Colonic mucosa (tissue), 4 donors: Measurements from ENCODE around the gene KCNK3. TPM values are rescaled to one million over a fixed set of nuclear protein-coding genes. Genes with fewer than 3 reads are reported as not detected.
A peak's percentile ranks its signal among the peaks of the same experiment; 100 is the strongest.

Source experiments
- DNase-seq: peaks from one replicate; pipeline ENCODE4 v3.0.0-alpha.2; 2020
- H3K27ac ChIP-seq: fragments of 200-600 bp; one replicate; pipeline ENCODE4 v1.8.0; 2021
- H3K27me3 ChIP-seq: fragments of 200-600 bp; one replicate; pipeline ENCODE4 v1.8.0; 2021
- H3K36me3 ChIP-seq: fragments of 200-600 bp; one replicate; pipeline ENCODE4 v1.8.0; 2021
- H3K4me1 ChIP-seq: fragments of 200-600 bp; one replicate; pipeline ENCODE4 v1.8.0; 2021; ENCODE audit warnings: mild to moderate bottlenecking
- H3K4me3 ChIP-seq: fragments of 200-600 bp; one replicate; pipeline ENCODE4 v1.8.0; 2021
- H3K9ac ChIP-seq, 2 donors: one replicate each; pipeline ENCODE4 v1.7.0; 2013; ENCODE audit warnings: control low read depth in 2 of 2, low read depth in 2 of 2, low read length in 2 of 2
- H3K9me3 ChIP-seq: fragments of 200-600 bp; one replicate; pipeline ENCODE4 v1.8.0; 2021
- intact Hi-C: fragments of 100-400 bp; cut with DNase I; formaldehyde crosslinking; loops from one replicate; pipeline ENCODE4 v1.14.1; 2022
- total RNA-seq, 2 donors: library from RNA; stranded (reverse); fragmentation: NEBNext Ultra II Directional in 1 of 2; extraction: Animal tissue kit (Norgen Biotek cat#: 25700) in 1 of 2; gene quantifications; one replicate each; pipeline ENCODE4 v1.2.1, GENCODE V29; 2021
- TF ChIP-seq, protein P1 (sequence below): fragments of 200-600 bp; IDR thresholded peaks from one replicate; pipeline ENCODE4 v1.8.0; 2022; ENCODE audit warnings: antibody characterized with exemption, mild to moderate bottlenecking
- donor health status: healthy.
- donor health status: DM: no; HTN: no; CAD: no.
- donor health status: DM: no; HTN: no; CAD: no.

Gene KCNK3
- total RNA-seq, 2 donors from 2014 or later: 1.2 to 1.5 TPM

DNA sequence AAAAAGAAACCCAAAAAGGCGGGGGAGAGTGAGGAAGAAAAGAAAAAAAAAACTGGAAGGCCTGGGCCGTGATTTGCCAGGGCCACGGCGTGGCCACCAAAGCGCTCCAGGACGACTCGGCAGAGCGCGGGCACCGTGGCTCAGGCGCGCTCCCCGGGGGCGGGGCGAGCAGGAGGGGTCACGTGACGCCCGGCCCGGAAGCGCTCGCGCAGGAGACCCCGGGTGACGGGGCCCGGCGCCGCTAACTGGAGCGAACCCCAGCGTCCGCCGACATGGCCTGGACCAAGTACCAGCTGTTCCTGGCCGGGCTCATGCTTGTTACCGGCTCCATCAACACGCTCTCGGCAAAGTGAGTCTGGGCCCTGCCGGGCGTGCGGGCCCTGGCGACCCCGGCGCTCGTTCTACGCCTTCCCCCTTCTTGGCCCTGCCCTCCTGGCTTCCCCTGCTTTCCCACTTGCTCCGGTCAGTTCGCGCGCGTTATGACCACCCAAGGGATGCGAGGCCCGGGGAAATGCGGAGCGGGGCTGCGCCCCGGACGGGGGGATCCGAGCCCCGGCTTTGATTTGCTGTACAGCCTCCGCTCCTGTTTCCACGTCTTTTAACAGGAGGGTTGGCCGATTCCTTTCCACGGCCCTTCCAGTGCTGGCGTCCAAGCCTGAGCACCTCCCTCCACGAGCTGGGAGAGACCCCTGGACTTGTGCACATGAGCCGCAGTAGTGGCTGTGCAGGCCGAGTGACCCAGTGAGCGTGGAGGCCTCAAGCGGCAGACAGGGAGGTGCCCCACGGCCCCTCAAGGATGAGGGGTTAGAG lies 71.8 kb downstream of the KCNK3 start, which contains the start of gene SLC35F6:
TSS of gene SLC35F6 (plus strand) at position 207 of the 810 bp plus-strand sequence. CDS start at position 273, 66 bp downstream.
- H3K4me1 ChIP-seq: peaks cover 8% of the 10 kb centered on the region
- peak within 1 kb of the TSS; percentile 94 to 99 for H3K9ac ChIP-seq
- intact Hi-C loops: no loop called here
- TF ChIP-seq, protein P1, sequence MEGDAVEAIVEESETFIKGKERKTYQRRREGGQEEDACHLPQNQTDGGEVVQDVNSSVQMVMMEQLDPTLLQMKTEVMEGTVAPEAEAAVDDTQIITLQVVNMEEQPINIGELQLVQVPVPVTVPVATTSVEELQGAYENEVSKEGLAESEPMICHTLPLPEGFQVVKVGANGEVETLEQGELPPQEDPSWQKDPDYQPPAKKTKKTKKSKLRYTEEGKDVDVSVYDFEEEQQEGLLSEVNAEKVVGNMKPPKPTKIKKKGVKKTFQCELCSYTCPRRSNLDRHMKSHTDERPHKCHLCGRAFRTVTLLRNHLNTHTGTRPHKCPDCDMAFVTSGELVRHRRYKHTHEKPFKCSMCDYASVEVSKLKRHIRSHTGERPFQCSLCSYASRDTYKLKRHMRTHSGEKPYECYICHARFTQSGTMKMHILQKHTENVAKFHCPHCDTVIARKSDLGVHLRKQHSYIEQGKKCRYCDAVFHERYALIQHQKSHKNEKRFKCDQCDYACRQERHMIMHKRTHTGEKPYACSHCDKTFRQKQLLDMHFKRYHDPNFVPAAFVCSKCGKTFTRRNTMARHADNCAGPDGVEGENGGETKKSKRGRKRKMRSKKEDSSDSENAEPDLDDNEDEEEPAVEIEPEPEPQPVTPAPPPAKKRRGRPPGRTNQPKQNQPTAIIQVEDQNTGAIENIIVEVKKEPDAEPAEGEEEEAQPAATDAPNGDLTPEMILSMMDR: no peak
- peak; percentile 84 for DNase-seq
- peak within 1 kb of the TSS; percentile 94 for H3K4me3 ChIP-seq
- H3K27me3 ChIP-seq: no peaks in the 10 kb centered on the region
- H3K36me3 ChIP-seq: no peaks in the 10 kb centered on the region
- no peaks in the 10 kb centered on the region for H3K9me3 ChIP-seq
- peak within 1 kb of the TSS; percentile 74 for H3K27ac ChIP-seq

DNA sequence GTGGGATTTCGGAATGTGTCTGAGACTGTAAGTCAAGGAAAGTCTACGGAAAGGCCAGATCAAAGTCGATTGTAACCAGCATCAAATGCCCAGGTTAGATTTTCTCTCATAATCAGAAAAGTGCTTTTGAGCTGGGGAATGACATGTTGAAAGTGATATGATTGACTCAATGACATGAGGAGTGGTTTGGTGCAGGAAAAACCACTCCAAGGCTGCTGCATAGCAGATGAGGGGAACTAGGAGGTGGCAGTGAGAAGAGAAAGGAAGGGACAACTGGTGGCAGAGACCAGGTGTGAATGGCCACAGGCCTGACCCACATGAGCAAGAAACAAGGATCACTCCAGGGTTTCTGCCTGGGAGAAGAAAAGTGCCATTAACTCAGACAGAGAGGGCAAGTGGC lies 72.4 kb downstream of the KCNK3 start:
- H3K9ac ChIP-seq: peak overlapping the region; percentile 94 to 99
- H3K36me3 ChIP-seq: no peaks in the 10 kb centered on the region
- peak overlapping the region; percentile 94 for H3K4me3 ChIP-seq
- peaks cover 8% of the 10 kb centered on the region for H3K4me1 ChIP-seq
- TF ChIP-seq, protein P1: no peak
- no peak for DNase-seq
- H3K27ac ChIP-seq: peak overlapping the region; percentile 74
- H3K9me3 ChIP-seq: no peaks in the 10 kb centered on the region
- H3K27me3 ChIP-seq: no peaks in the 10 kb centered on the region
- intact Hi-C loops: no loop called here

DNA sequence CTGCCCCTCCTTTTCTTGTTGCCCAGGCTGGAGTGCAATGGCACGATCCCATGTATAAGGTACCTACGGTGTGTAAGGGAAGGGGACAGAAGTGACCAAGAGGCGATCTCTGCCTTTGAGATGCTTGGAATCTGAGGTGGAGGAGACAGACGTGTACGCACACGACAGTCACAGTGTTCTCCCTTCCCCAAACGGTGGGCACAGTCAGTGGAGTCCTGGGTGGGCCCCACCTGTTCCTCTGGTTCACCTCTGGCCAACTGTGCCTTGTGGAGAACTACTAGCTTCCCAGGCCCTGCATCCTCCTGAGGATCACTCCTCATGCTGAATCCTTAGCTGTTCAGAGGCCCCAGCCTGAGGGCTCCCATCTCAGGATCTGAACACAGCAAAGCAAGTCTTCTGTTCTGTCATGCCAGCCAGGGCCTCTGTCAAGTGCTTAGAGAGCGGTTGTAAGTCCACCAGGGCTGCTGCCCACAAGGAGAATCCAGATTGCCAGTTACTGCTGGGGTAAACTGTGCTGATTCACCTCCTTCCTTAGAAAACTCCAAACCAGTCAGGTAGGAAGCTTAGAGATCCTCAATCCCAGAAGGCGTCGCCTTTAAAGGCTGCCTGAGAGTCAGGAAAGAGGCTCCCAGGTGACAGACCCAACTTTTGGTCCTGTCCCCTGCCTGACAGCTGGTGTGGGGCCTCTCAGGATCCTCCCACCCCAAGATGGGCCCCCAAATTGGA lies 73.1 kb downstream of the KCNK3 start:
- Histone ChIP-seq H3K4me3 (peak overlapping the region; percentile 94), H3K4me1 (peaks cover 8% of the 10 kb centered on the region), H3K9ac (peak overlapping the region in 1 of 2 donors; percentile 94), H3K27ac (no peak overlapping the region), H3K27me3 (no peaks in the 10 kb centered on the region), H3K36me3 (no peaks in the 10 kb centered on the region), H3K9me3 (no peaks in the 10 kb centered on the region)
- DNase-seq: no peak
- TF ChIP-seq, protein P1: no peak
- intact Hi-C loops: no loop called here

DNA sequence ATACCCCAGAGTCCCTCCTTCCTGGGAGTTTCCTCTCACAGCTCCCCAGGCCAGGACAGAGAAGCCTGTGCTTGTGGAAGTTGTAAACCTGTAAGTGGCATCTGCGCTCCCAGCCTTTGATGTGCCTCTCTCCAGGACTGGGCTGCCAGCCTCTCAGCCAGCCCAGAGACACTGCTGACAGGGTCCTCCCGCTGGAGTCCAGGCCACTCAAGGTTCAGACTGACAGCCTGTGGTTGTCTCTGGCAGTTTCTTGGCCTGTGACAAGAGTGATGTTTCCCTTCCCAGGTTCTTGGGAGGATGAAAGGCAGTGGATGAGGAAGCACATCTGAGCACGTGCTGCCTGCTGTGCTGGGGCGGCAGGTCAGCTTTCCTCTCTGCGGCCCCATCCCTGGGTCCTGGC lies 74.6 kb downstream of the KCNK3 start:
- Histone ChIP-seq H3K4me3 (no peak overlapping the region), H3K27me3 (no peaks in the 10 kb centered on the region), H3K9me3 (no peaks in the 10 kb centered on the region), H3K36me3 (no peaks in the 10 kb centered on the region), H3K4me1 (peaks cover 22% of the 10 kb centered on the region), H3K27ac (no peak overlapping the region), H3K9ac (no peak overlapping the region)
- DNase-seq: no peak
- intact Hi-C loops: no loop called here
- TF ChIP-seq, protein P1: no peak

DNA sequence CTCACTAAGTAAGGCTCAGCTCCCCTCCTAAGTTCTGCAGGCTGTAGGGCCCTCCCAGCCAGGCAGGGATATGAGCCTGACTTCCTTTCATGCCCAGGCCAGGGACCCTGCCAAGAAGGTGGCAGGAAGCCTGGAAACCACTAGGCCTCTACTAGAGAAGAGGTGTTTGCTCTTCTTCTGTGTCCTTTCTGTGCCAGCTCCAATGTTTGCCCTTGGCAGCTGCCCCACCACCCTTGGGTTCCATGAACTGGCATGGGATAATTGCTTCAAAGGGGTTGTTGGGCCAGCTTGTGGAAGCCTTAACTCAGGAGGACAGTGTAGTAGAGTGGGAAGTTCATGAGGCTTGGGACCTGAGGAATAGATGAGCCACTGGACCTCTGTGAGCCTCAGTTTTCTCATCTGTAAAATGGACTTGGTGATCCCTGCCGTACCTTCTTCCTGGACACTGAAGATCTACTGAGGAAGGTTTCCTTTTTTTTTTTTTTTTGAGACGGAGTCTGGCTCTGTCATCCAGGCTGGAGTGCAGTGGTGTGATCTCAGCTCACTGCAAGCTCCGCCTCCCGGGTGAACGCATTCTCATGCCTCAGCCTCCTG lies 75.5 kb downstream of the KCNK3 start:
- Histone ChIP-seq H3K9ac (no peak overlapping the region), H3K27ac (no peak overlapping the region), H3K9me3 (no peaks in the 10 kb centered on the region), H3K4me1 (peaks cover 29% of the 10 kb centered on the region), H3K36me3 (no peaks in the 10 kb centered on the region), H3K4me3 (no peak overlapping the region), H3K27me3 (no peaks in the 10 kb centered on the region)
- intact Hi-C loops: no loop called here
- no peak for DNase-seq
- TF ChIP-seq, protein P1: no peak
